ENCODE measurements around the gene ZNF484. TPM values are rescaled to one million over a fixed set of nuclear protein-coding genes. Genes with fewer than 3 reads are reported as not detected.
"Not testable (repeated sequence)": the region's sequence is repeated elsewhere in the genome, so short reads cannot be mapped to it uniquely, and the experiment has no call there.

The ZNF484 gene
- polyA plus RNA-seq, 1 donor (not counting 4 experiments of a cell fraction or from before 2014, with no cell fraction given), result 4.0 TPM

DNA sequence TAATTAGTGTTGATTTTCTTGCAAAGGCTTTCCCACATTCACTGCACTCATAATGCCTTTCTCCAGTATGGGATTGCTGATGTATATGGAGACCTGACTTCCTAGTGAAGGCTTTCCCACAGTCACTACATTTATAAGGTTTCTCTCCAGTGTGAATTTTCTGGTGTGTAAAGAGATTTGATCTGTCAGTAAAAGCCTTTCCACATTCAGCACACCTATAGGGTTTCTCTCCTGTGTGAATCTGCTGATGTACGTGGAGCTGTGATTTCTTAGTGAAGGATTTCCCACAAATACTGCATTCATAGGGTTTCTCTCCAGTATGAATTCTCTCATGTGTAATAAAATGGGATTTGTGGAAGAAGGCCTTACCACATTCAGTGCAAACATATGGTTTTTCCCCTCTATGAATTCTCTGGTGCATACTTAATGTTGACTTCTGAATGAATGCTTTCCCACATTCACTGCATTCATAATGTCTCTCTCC lies 31.1 kb downstream of the ZNF484 start:
- H3K9me3 ChIP-seq (ENCODE audit: control insufficient read depth, low read depth, low read length), result peaks cover 17% of the 10 kb centered on the region
- H3K4me3 ChIP-seq (ENCODE audit: control insufficient read depth in 2 of 3, extremely low read depth in 1 of 3, insufficient read depth in 2 of 3, low read depth in 1 of 3, low read length in 3 of 3), result no peak overlapping the region
- no peak for DNase-seq (ENCODE audit: low read depth, low spot score)

DNA sequence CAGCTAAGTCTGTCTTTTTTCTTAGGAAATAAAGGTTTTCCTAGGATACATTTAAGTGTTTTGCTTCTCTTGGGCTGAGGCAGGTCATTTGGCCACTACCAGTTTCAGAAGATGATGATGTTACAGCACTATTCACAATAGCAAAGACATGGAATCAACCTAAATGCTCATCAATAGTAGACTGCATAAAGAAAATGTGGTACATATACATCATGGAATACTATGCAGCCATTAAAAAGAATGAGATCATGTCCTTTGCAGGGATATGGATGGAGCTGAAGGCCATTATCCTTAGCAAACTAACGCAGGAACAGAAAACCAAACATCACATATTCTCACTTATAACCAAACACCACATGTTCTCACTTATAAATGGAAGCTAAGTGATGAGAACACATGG lies 39.4 kb downstream of the ZNF484 start:
- H3K27ac ChIP-seq (ENCODE audit: control insufficient read depth, insufficient read depth, low read length); H3K9ac ChIP-seq (ENCODE audit: control insufficient read depth, extremely low read depth, insufficient read depth, low read length); DNase-seq (ENCODE audit: low read depth, low spot score); H3K79me2 ChIP-seq (ENCODE audit: control insufficient read depth, insufficient read depth, low read length); H3K9me3 ChIP-seq (ENCODE audit: control insufficient read depth, low read depth, low read length); H3K4me3 ChIP-seq (ENCODE audit: control insufficient read depth in 2 of 3, extremely low read depth in 1 of 3, insufficient read depth in 2 of 3, low read depth in 1 of 3, low read length in 3 of 3); H4K20me1 ChIP-seq (ENCODE audit: control insufficient read depth, extremely low read depth, insufficient read depth, low read length); dilution Hi-C loops (cut with MboI; ENCODE audit: extremely low pct_ligation_motif_present, low sequenced_read_pairs); H3K9me1 ChIP-seq (ENCODE audit: control insufficient read depth, extremely low read depth, insufficient read depth, low read length); FAIRE-seq; H3K27me3 ChIP-seq (ENCODE audit: control insufficient read depth, extremely low read depth, insufficient read depth, low read length); H2AFZ ChIP-seq (ENCODE audit: control insufficient read depth, low read length); H3K4me1 ChIP-seq (ENCODE audit: control insufficient read depth, extremely low read depth, insufficient read depth, low read length); H3K36me3 ChIP-seq (ENCODE audit: control insufficient read depth in 2 of 2, extremely low read depth in 1 of 2, insufficient read depth in 2 of 2, low read length in 2 of 2); H3K4me2 ChIP-seq (ENCODE audit: control insufficient read depth, extremely low read depth, insufficient read depth, low read depth, low read length): not testable (repeated sequence)

More for the DNA sequence above, 31.1 kb downstream of the ZNF484 start:
- Histone ChIP-seq H3K36me3 (ENCODE audit: control insufficient read depth in 2 of 2, extremely low read depth in 1 of 2, insufficient read depth in 2 of 2, low read length in 2 of 2) (peaks cover 3 to 8% of the 10 kb centered on the region in 2 experiments), H3K9ac (ENCODE audit: control insufficient read depth, extremely low read depth, insufficient read depth, low read length) (no peak overlapping the region), H3K4me1 (ENCODE audit: control insufficient read depth, extremely low read depth, insufficient read depth, low read length) (no peaks in the 10 kb centered on the region), H3K27ac (ENCODE audit: control insufficient read depth, insufficient read depth, low read length) (no peak overlapping the region), H2AFZ (ENCODE audit: control insufficient read depth, low read length) (no peak overlapping the region), H3K9me1 (ENCODE audit: control insufficient read depth, extremely low read depth, insufficient read depth, low read length) (no peaks in the 10 kb centered on the region), H3K4me2 (ENCODE audit: control insufficient read depth, extremely low read depth, insufficient read depth, low read depth, low read length) (no peak overlapping the region), H3K79me2 (ENCODE audit: control insufficient read depth, insufficient read depth, low read length) (no peaks in the 10 kb centered on the region), H3K27me3 (ENCODE audit: control insufficient read depth, extremely low read depth, insufficient read depth, low read length) (no peaks in the 10 kb centered on the region), H4K20me1 (ENCODE audit: control insufficient read depth, extremely low read depth, insufficient read depth, low read length) (no peaks in the 10 kb centered on the region)
- dilution Hi-C loops (cut with MboI; ENCODE audit: extremely low pct_ligation_motif_present, low sequenced_read_pairs), result no loop called here
- no peak for TF ChIP-seq EZH2 (IDR thresholded peaks at IDR 0.05; ENCODE audit: low read length)
- TF ChIP-seq, protein P1, sequence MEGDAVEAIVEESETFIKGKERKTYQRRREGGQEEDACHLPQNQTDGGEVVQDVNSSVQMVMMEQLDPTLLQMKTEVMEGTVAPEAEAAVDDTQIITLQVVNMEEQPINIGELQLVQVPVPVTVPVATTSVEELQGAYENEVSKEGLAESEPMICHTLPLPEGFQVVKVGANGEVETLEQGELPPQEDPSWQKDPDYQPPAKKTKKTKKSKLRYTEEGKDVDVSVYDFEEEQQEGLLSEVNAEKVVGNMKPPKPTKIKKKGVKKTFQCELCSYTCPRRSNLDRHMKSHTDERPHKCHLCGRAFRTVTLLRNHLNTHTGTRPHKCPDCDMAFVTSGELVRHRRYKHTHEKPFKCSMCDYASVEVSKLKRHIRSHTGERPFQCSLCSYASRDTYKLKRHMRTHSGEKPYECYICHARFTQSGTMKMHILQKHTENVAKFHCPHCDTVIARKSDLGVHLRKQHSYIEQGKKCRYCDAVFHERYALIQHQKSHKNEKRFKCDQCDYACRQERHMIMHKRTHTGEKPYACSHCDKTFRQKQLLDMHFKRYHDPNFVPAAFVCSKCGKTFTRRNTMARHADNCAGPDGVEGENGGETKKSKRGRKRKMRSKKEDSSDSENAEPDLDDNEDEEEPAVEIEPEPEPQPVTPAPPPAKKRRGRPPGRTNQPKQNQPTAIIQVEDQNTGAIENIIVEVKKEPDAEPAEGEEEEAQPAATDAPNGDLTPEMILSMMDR (optimal IDR thresholded peaks at IDR 0.05 in 1 of 3, IDR thresholded peaks at IDR 0.05 in 1 of 3, conservative IDR thresholded peaks at IDR 0.05 in 1 of 3; ENCODE audit: extremely low read depth in 1 of 3, insufficient read depth in 2 of 3, low read length in 3 of 3), result no peak
- no peak for FAIRE-seq

DNA sequence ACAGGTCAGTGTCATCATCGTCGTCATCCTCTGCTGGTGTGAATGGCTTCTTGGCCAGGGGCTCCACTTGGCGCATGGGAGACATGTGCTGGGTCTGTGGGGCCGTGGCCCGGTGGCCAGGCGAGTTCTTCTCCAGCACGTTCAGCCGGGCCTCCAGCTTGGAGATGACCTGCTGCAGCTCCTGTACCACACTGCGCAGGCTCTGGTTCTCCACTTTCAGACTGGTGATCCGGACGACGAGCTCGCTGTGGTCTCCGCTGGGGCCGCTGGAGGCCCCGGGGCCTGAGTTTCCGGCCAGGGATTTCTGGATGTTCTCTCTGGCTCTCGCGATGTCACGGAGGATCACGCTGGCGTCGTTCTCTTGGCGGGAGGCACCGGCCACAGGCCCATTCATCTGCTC lies 40.6 kb downstream of the ZNF484 start:
- Histone ChIP-seq H3K4me1 (ENCODE audit: control insufficient read depth, extremely low read depth, insufficient read depth, low read length) (no peaks in the 10 kb centered on the region), H2AFZ (ENCODE audit: control insufficient read depth, low read length) (no peak overlapping the region), H3K9me3 (ENCODE audit: control insufficient read depth, low read depth, low read length) (peaks cover 2% of the 10 kb centered on the region), H3K79me2 (ENCODE audit: control insufficient read depth, insufficient read depth, low read length) (no peaks in the 10 kb centered on the region), H3K9me1 (ENCODE audit: control insufficient read depth, extremely low read depth, insufficient read depth, low read length) (no peaks in the 10 kb centered on the region), H3K4me3 (ENCODE audit: control insufficient read depth in 2 of 3, extremely low read depth in 1 of 3, insufficient read depth in 2 of 3, low read depth in 1 of 3, low read length in 3 of 3) (no peak overlapping the region), H3K27ac (ENCODE audit: control insufficient read depth, insufficient read depth, low read length) (no peak overlapping the region), H3K27me3 (ENCODE audit: control insufficient read depth, extremely low read depth, insufficient read depth, low read length) (no peaks in the 10 kb centered on the region), H3K36me3 (ENCODE audit: control insufficient read depth in 2 of 2, extremely low read depth in 1 of 2, insufficient read depth in 2 of 2, low read length in 2 of 2) (no peaks in the 10 kb centered on the region), H4K20me1 (ENCODE audit: control insufficient read depth, extremely low read depth, insufficient read depth, low read length) (no peaks in the 10 kb centered on the region), H3K9ac (ENCODE audit: control insufficient read depth, extremely low read depth, insufficient read depth, low read length) (no peak overlapping the region), H3K4me2 (ENCODE audit: control insufficient read depth, extremely low read depth, insufficient read depth, low read depth, low read length) (no peak overlapping the region)
- no peak for TF ChIP-seq EZH2 (IDR thresholded peaks at IDR 0.05; ENCODE audit: low read length)
- TF ChIP-seq, protein P1 (optimal IDR thresholded peaks at IDR 0.05 in 1 of 3, IDR thresholded peaks at IDR 0.05 in 1 of 3, conservative IDR thresholded peaks at IDR 0.05 in 1 of 3; ENCODE audit: extremely low read depth in 1 of 3, insufficient read depth in 2 of 3, low read length in 3 of 3), result no peak
- DNase-seq (ENCODE audit: low read depth, low spot score) (no peak), FAIRE-seq (no peak)
- dilution Hi-C loops (cut with MboI; ENCODE audit: extremely low pct_ligation_motif_present, low sequenced_read_pairs), result no loop called here
